HG02588 (cell line): ENCODE measurements around the gene SSBP2.
"Not testable (repeated sequence)": the region's sequence is repeated elsewhere in the genome, so short reads cannot be mapped to it uniquely, and the experiment has no call there.

Experiments
- ATAC-seq: cut with Tn5 transposase; IDR thresholded peaks from one replicate; pipeline ENCODE4 v1.9.1; 2021; ENCODE audit warnings: mild to moderate bottlenecking, moderate library complexity; ENCODE audit not compliant: unreplicated experiment

SSBP2 gene

GRCh38 chr5:81675420-81675819 is 75.5 kb downstream of the SSBP2 start:
- no peak for ATAC-seq

GRCh38 chr5:81665795-81666194 is 85.1 kb downstream of the SSBP2 start:
- ATAC-seq, result no peak

GRCh38 chr5:81660624-81661023 is 90.3 kb downstream of the SSBP2 start:
- not testable (repeated sequence) for ATAC-seq

- no peak for ATAC-seq
Measured at GRCh38 chr5:81657386-81657785, 93.5 kb downstream of the SSBP2 start.

- no peak for ATAC-seq
Measured at GRCh38 chr5:81656783-81657182, 94.1 kb downstream of the SSBP2 start.

GRCh38 chr5:81650987-81651386 is 99.9 kb downstream of the SSBP2 start:
- no peak for ATAC-seq

GRCh38 chr5:81646469-81646995 is 104.4 kb downstream of the SSBP2 start:
- no peak for ATAC-seq

- no peak for ATAC-seq
Measured at GRCh38 chr5:81642210-81642609, 108.7 kb downstream of the SSBP2 start.

GRCh38 chr5:81639556-81639955 is 111.3 kb downstream of the SSBP2 start:
- ATAC-seq, result no peak

GRCh38 chr5:81638471-81638870 is 112.4 kb downstream of the SSBP2 start:
- no peak for ATAC-seq

GRCh38 chr5:81633891-81634290 is 117.0 kb downstream of the SSBP2 start:
- ATAC-seq, result no peak

- no peak for ATAC-seq
Measured at GRCh38 chr5:81633471-81633870, 117.4 kb downstream of the SSBP2 start.

GRCh38 chr5:81632679-81633078 is 118.2 kb downstream of the SSBP2 start:
- no peak for ATAC-seq

- no peak for ATAC-seq
Measured at GRCh38 chr5:81631621-81632020, 119.3 kb downstream of the SSBP2 start.

- ATAC-seq, result peak; percentile 90
Measured at GRCh38 chr5:81631124-81631523, 119.8 kb downstream of the SSBP2 start.

GRCh38 chr5:81630684-81631083 is 120.2 kb downstream of the SSBP2 start:
- ATAC-seq, result no peak

- no peak for ATAC-seq
Measured at GRCh38 chr5:81629986-81630385, 120.9 kb downstream of the SSBP2 start.

GRCh38 chr5:81628061-81628460 is 122.8 kb downstream of the SSBP2 start:
- ATAC-seq, result not testable (repeated sequence)

GRCh38 chr5:81626524-81626923 is 124.4 kb downstream of the SSBP2 start:
- ATAC-seq, result no peak

- ATAC-seq, result no peak
Measured at GRCh38 chr5:81609810-81610375, 141.0 kb downstream of the SSBP2 start.

GRCh38 chr5:81608976-81609375 is 141.9 kb downstream of the SSBP2 start:
- ATAC-seq, result no peak

- no peak for ATAC-seq
Measured at GRCh38 chr5:81607693-81608092, 143.2 kb downstream of the SSBP2 start.

- no peak for ATAC-seq
Measured at GRCh38 chr5:81606150-81606549, 144.7 kb downstream of the SSBP2 start.
